ENCODE data around the gene CYFIP1. TPM values are rescaled to one million over a fixed set of nuclear protein-coding genes. Genes with fewer than 3 reads are reported as not detected.

CYFIP1 gene
- total RNA-seq, 1 donor from 2014 or later: 118 TPM

DNA sequence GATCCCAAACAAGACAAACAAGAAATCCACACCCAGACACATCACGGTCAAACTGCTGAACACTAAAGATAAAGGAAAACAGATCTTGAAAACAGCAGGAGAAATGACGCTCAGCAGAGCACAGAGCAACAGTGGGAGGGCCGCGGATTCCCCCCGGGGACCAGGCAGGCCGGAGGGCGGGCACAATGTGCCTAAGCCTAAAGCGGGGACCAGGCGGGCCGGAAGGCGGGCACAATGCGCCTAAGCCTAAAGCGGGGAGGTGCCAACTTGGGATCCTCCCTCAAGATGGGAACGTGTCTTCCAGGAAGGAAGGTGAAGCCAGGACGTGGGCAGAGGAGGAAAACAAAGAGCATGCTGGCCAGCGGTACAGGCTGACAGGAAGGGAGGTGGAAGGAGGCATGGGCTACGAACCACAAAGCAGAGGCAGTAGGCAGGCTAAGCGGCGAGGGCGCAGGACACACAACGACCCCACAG is 31.1 kb downstream of the CYFIP1 start:
- peak; percentile 52 for ATAC-seq

DNA sequence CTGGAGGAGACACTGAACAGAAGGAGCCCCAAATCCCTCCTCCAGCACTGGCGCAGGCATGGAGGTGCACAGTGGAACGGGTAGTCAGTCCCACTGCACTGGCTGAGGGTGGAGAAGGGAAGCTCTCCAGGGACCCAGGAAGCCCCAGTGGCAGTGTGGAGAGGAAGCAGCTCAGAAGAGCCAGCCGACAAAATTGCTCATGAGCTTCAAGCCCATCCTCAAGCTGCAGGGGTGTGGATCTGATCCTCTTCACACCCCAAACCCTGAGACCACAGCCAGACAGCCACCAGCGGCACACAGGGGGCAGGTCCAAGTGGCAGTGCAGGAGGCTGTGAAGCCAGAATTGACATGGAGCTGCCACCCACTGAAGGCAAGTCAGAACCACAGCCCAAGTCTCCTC is 32.1 kb downstream of the CYFIP1 start:
- no peak for ATAC-seq

DNA sequence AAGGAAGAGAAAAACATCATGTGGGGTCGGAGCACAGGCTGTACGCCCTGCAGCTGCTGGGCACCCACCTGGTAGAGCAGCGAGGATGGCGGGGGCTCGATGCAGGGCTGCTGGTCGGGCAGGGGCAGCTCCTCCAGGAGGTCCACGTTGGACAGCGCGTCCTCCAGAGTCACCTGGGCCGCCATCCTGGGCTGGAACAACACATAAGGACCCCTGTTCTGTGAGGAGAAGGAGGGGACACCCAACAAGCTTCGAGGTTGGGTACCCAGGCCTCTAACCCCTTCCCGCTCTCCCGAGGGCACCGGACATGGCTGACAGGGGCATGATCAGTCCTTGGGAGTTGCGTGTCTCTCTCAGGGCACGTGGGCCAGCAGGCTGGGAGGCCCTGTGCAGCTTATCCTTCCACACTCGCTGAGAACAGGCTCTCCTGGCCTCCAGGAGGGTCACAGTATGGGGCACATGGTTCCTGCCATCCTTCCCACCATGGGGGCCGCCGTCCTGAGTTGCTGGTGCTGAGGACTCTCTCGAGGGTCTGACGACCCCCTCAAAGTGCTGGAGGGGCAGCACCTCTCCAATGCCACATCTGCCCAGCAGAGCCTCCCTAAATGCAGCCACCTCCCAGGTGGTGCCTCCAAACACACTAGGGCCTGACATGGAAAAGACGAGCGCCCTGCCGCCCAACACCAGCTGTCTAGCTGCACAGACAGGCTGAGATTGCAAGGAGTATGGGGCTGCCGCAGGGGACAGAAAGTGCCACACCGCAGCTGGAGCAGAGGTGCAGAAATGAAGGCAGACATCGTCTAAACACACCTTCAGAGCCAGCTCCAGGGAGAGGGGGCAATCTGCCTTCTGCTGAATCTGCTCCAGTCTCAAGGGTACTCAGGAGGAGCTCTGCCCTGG is 32.8 kb downstream of the CYFIP1 start:
- ATAC-seq: no peak

DNA sequence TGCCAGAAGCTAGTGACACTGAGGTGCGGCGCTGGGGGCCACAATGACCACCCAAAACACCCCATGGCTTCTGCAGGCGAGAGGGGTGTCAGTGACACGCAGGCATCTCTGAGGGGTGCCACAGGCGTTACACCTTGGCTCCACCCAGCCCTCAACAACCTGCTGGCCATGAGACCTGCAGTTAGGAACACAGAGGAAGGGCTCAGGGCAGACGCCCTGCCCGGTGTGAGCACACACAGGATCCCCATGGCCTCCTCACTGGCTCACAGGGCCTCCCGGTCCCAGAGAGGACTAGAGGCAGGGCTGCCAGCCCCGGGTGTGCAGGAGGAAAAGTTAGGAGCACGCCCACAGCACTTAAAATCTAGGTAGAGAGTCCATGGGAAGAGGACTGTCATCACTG is 35.1 kb downstream of the CYFIP1 start:
- peak; percentile 19 for ATAC-seq

DNA sequence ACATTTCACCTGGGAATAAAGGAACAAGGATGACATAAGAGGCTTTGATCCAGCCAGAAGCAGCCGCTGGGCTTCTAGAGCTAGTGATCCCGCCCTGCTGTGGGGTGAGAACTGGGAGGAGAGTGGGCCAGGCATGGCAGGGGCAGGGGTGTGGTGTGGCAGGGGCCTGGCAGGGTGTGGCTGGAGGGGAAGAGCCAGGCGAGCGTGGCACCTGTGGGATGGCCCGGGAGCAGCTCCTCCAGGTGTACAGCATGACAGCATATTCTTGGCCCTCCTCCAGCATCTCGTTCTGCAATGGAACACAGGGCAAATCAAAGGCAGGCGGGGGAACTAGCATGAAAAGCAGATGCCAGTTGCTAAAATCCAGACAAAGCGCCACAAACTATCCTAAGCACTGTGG is 35.5 kb downstream of the CYFIP1 start:
- peak; percentile 98 for ATAC-seq

DNA sequence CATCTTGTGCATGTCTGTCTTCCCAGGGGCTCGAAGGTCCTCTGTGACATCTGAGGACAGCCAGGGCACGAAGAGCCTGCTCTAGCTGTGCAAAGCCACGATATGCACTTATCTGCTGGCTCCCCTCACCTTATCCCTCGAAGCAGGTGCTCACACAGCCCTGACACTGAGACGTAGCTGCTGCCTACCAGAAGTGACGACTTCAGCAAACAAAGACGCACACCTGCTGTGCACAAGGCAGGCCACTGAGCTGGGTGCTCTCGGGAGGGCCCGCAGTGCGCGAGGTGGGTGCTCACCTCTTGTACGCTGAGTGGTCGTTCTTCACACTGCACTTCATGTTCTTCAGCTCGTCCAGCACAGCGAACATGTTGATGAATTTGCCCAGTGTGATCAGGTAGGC is 37.3 kb downstream of the CYFIP1 start:
- ATAC-seq: no peak

DNA sequence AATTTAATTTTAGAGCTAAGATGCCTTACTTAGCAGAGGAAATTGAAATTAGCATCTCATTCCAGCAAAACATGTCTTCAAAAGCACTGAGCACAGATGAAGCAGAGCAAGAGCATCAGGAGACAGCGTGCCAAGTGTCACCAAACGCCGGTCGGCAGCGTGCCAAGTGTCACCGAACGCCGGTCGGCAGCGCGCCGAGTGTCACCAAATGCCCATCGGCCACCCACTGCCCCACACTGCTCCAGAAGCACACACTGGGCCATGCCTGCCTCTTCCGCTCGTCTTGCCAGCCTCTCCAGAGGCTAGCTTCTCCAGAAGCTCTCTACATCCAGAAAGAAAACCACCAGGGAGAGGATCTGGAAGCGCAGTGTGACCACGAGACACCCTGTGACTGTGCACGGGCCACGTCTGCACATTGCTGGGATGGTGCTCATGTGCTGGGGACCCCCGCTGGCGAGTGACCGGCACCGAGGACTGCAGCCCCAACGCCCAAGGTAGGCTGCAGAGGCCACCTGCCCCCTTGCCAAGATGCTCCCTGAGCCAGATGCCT is 37.8 kb downstream of the CYFIP1 start:
- no peak for ATAC-seq

DNA sequence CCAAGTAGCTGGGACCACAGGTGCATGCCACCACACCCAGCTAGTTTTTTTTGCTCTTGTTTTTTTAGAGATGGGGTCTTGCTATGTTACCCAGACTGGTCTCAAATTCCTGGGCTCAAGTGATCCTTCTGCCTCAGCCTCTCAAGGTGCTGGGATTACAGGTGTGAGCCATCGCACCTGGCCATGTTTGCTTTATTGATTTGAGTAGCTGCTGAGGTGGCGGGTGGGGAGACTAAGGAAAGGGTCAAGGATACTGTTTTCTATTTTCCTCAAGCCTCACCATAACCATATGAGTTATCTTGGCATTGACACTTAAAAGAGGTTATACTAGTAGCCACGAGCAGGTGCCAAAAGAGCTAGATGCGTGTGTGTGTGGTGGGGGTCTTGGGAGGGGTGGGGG is 39.0 kb downstream of the CYFIP1 start:
- no peak for ATAC-seq

DNA sequence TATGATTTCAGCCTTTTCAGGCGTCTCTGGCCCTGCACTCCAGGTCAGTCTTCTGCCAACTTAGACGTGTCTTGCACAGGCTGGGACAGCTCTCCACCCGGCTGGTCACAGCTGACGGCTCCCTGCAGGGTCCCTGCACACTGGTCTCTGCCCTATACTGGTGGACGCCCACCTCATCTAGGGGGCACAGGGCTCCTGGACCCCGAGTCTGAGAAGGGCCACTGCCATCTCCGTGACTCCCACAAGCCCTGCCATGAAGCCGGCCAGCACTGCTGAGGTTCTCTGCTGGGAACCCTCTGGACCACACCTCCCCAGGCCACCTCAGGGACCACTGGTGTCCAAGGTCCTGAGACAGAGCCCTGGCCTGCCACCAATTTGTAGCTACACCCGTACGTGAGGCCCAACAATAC is 40.5 kb downstream of the CYFIP1 start:
- no peak for ATAC-seq

DNA sequence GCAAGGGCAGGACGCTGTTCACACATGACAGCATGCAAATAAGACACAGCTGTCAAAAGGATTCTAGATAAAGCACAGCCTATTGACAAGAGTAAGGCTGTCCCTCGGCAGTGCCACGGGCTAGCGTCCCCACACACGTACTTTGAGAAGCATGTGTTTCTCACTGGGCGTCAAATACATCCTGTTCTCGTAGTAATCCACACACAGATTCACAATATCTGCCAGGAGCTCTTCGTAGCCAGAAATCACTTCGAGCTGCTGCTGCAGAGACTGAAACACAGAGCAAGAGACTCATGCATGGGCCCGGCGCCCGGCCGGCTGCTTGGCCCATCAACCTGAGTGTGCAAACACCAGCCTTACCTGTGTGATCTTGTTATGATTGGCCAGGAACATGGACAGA is 41.1 kb downstream of the CYFIP1 start:
- ATAC-seq: no peak

DNA sequence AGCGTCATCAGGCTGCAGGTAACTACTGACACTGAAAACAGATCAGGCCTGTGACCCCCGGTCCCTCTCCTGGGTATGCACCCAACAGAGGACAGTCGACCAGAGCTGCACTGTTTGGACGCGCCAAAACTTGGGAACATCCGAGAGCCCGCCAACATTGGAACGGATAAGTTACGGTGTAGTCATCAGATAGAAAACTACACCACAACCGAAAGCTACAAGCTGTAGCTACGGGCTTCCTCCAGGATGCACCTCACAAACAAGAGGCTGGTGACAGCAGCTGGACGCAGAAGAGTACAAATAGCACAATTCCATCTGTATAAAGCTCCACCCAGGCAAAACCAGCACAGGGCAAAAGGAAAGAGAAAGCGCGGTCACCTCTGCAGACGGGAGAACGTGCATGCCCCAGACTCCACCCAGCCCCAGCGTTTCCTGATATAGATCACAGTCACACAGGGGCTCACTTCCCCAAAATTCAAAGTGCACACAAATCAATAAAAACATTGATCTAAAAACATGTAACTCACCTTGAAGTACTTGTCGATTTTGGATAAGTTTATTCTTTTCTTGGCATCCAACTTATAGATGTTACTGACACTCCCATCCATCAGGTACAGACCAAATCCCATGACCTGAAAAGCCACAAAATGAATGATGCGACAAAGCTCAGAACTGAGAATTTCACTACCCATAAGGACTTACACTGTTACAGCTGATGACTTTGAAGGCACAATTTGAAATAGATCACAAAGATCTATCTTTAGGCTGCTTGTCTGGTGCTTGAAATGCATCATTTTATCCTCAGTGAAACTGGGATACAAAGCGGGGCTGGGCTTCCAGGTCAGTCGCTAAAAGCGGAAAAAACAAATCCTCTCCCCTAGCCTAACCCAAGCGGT is 43.3 kb downstream of the CYFIP1 start:
- no peak for ATAC-seq

DNA sequence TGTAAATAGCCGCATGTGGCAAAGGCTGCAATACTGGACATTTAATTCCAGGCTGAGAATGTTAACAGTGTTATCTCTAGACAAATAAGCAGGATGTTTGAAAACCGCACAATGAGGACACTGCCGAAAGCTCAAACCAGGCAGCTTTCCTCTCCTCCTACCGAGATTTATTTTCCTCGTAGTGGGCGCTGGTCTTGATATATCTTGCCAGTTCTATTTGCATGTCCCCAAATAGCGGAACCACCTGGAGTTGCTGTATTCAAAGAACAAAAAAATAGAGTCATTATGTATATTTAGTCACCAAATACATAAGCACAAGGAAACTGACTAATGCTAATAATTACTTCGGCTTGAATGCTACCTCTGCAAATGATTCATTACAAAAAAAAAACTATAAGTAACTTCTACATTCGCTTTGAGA is 46.5 kb downstream of the CYFIP1 start:
- ATAC-seq: no peak

DNA sequence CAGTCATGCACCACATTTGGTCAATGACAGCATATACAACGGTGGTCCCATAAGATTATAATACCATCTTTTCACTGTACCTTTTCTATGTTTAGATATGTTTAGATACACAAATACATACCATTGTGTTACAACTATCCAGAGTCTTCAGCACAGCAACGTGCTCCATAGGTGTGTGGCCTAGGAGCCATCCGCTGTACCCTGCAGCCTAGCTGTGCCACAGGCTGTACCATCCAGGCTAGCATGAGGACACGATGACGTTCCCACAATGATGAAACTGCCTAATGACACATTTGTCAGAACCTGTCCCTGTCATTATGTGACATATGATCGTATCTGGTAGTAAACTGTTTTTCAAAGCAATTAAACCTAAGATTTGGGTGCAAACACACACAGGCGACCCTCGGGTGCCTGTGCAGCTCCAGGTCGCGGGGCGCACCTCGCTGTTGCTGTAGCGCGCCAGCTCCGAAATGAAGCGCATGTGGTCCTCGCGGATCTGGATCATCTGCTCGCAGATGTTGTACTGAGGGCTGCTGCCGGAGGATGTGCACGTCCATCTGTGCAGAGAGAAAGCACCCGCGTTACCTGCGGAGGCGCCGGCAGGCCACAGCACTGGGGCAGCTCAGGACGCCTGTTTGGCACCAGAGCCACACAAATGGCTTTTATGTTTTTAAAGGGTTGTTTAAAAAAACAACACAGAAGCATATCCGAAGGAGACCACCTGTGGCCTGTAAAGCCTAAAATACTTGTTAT is 48.2 kb downstream of the CYFIP1 start:
- ATAC-seq: no peak

DNA sequence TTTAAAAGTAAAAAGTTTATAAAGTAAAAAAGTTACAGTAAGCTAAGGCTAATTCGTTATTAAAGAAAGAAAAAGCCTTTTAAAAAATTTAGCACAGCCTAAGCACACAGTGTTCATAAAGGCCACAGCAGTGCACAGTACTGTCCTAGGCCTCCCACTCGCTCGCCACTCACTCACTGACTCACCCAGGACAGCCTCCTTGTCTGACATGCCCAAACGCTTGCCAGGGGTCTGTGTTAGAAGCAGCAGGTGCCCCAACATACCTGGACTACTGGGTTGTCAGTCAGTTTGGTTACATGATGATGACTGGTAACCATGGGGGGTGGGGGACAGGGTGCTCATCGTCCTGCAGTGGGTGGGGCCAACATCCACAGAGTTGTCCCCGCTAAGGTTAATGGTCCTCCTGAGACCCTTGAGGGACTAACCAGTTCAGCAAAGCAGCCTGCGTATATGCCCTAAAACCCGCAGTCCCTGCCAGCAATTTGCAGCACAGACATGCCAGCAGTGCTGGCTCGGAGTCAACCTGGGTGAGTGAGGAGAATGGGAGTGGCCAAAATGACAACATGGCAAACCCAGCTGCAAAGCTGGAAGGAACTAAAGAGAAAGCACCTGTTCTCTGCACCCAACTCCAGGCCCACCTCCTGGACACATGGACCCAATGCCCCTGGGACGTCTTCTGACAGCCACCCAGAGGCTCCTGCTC is 49.2 kb downstream of the CYFIP1 start:
- ATAC-seq: peak; percentile 71

DNA sequence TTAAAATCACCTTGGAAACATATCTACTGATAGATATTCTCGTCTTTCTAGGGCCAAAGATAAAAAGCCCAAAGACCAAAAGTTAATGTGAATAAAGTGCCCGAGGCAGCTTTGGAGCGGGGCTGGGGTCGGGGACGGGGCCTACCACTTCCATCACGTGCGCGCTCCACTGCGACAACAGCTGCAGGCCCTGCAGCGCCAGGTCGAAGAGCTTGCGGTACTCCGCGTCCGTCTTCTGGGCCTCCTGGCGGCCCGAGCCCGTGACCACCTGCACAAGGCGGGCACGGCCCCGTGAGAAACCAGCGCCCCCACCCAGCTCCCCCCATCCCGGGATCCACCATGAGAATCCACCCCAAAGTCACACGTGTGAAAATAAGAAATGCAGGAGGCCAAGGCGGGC is 52.4 kb downstream of the CYFIP1 start:
- ATAC-seq: no peak

DNA sequence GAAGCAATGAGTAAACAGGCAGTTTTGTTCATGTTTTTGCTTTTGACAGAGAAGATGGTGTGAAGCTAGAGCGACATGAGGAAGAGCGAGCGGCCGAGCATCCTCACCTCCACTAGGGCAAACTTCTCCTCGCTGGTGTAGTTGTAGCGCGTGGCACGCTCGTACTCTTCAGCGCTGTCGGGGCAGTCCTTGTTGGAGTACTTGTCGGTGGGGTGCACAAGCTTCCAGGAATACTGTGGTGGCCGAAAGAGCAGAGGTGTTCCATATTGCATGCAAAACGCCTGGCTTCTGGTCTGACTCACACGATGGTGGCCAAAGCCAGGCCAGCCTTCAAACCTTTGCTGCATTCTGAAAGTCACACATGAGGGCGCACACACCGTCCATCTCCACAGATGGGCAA is 54.3 kb downstream of the CYFIP1 start:
- ATAC-seq: no peak

DNA sequence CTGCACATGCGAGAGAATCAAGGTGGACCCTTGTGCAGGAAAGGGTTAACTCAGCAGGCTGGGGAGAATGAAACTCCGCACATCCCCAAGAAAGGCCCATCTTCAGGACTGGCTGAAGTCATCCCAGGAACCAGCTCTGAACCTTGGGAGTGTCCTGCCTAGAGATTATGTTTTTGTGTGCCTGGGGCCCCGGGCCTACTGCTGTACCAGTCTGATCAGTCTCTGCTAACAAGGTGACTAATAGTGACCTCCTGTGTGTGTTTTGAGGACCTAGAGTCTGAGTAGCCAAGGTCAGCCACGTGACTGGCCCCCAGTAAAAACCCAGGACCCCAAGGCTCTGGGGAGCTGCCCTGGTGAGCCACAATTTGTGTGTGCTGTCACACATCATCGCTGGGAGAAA is 58.2 kb downstream of the CYFIP1 start:
- peak; percentile 85 for ATAC-seq

DNA sequence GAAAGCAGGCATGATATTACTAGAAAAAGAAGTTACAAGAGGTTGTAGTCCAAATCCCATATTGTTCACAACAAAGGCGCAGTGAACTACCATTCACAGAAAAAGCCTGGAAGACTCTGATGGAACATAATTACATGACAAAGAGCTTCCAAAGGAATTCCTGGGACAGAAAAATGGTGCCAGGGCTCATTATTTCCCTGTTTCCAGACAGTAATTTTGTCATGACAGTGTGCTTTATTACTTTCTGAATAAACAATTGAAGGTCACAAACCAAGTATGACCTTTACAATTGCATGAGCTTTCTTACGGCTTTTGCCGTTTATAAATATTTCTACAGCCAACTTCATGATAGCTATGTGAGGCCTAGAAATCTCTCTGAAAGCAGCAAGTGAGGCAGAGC is 61.0 kb downstream of the CYFIP1 start:
- no peak for ATAC-seq

DNA sequence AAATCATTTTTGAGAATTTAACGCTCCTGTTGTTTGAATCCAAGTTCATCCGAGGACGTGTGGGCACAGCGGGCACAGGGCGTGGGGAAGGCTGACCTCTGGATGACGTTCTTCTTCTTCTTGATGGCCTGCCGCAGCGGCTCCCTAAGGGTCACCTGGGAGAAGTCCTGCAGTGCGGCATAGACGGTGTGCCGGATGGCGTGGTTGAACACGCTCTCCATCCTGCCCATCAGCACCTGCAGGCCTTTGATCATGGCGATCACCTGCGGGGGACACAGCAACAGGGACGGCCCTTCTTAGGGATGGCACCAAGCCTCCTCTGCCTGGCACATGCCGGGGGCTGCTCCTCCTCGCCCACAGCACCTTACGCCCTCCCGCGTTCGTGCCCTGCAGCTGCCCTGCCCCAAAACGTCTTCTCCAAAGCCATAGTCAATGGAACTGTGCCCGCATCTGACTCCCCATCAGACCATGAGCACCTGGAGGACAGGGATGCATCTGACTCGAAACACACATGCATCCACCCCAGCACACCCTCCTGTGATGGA is 61.5 kb downstream of the CYFIP1 start:
- ATAC-seq: no peak

DNA sequence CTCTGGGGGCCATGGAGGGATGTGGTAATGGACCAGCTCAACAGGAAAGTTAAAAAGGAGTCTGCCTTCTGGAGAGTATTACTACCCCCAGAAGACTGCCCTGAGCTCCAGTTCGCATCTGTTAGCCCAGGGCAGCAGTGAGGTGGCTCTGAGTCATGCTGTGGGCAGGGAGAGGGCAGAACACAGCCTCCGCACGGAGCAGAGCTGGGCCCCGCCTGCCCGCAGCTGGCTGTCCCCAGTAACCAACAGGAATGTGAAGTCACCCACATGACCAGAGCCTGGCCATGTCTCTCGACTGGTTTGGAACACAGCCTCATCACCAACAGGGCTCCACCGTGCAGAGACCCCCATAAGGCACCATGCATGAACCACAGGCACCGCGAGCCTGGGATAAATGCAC is 62.1 kb downstream of the CYFIP1 start:
- ATAC-seq: peak; percentile 77

DNA sequence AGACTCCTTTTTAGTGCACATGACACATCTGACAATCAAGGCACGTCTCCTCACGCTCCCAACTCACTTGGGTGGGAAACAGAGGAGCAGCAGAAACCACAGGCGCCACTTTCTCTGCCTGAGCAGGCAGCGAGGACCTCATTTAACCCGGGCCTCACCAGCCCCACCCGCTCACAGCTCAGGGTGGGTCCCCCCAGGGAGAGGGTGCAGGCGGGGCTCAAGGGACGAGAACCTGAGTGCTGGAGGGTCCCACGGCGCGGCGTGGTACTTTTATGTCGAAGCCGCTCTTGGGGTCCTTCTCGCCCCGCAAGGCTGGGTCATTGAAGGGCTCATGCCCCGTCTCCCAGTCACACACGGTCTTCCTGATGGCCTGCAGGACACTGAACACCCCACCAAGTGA is 62.6 kb downstream of the CYFIP1 start:
- ATAC-seq: no peak

Data from esophagus mucosa (tissue), 1 donor.